Duodenal mucosa (tissue), 2 donors: ENCODE results near the gene KCNC2.
"Not testable (repeated sequence)": the region's sequence is repeated elsewhere in the genome, so short reads cannot be mapped to it uniquely, and the experiment has no call there.

ENCODE experiments used
- H3K27ac ChIP-seq: one replicate; pipeline ENCODE4 v1.7.0; 2013; ENCODE audit warnings: low read depth, low read length
- H3K27me3 ChIP-seq, 2 donors: one replicate each; pipeline ENCODE4 v1.7.0; 2013; ENCODE audit warnings: low read length in 2 of 2, control low read depth in 1 of 2; ENCODE audit not compliant: insufficient read depth in 2 of 2, control insufficient read depth in 1 of 2
- H3K36me3 ChIP-seq, 2 donors: one replicate each; pipeline ENCODE4 v1.7.0; 2013; ENCODE audit warnings: low read length in 2 of 2, control low read depth in 1 of 2; ENCODE audit not compliant: insufficient read depth in 2 of 2, control insufficient read depth in 1 of 2
- H3K4me1 ChIP-seq, 2 donors: one replicate each; pipeline ENCODE4 v1.7.0; 2013; ENCODE audit warnings: low read length in 2 of 2, control low read depth in 1 of 2; ENCODE audit not compliant: insufficient read depth in 2 of 2, control insufficient read depth in 1 of 2
- H3K4me3 ChIP-seq, 2 donors: one replicate each; pipeline ENCODE4 v1.7.0; 2013; ENCODE audit warnings: low read length in 2 of 2, low read depth in 1 of 2
- H3K9ac ChIP-seq, 2 donors: one replicate each; pipeline ENCODE4 v1.7.0; 2013; ENCODE audit warnings: low read length in 2 of 2, low read depth in 1 of 2
- H3K9me3 ChIP-seq, 2 donors: one replicate each; pipeline ENCODE4 v1.7.0; 2013; ENCODE audit warnings: low read length in 2 of 2, control low read depth in 1 of 2; ENCODE audit not compliant: control insufficient read depth in 1 of 2

The KCNC2 gene

GRCh38 chr12:75205558-75205957 lies 4.1 kb downstream of the KCNC2 start:
- Histone ChIP-seq H3K27me3 (peaks cover 15 to 16% of the 10 kb centered on the region in 2 donors), H3K27ac (no peak overlapping the region), H3K4me1 (no peaks in the 10 kb centered on the region), H3K9me3 (no peaks in the 10 kb centered on the region), H3K4me3 (no peak overlapping the region), H3K9ac (no peak overlapping the region), H3K36me3 (no peaks in the 10 kb centered on the region)

- Histone ChIP-seq H3K9ac (no peak overlapping the region), H3K36me3 (no peaks in the 10 kb centered on the region), H3K27me3 (no peaks in the 10 kb centered on the region), H3K4me1 (no peaks in the 10 kb centered on the region), H3K4me3 (no peak overlapping the region), H3K9me3 (no peaks in the 10 kb centered on the region), H3K27ac (no peak overlapping the region)
Measured at GRCh38 chr12:75196865-75197264, 12.8 kb downstream of the KCNC2 start.

GRCh38 chr12:75196408-75196807 lies 13.2 kb downstream of the KCNC2 start:
- Histone ChIP-seq H3K9me3 (no peaks in the 10 kb centered on the region), H3K27ac (no peak overlapping the region), H3K36me3 (no peaks in the 10 kb centered on the region), H3K4me1 (no peaks in the 10 kb centered on the region), H3K4me3 (no peak overlapping the region), H3K9ac (no peak overlapping the region), H3K27me3 (no peaks in the 10 kb centered on the region)

GRCh38 chr12:75194250-75194649 lies 15.4 kb downstream of the KCNC2 start:
- no peak overlapping the region for H3K9ac ChIP-seq
- no peaks in the 10 kb centered on the region for H3K36me3 ChIP-seq
- no peaks in the 10 kb centered on the region for H3K4me1 ChIP-seq
- H3K4me3 ChIP-seq: no peak overlapping the region
- H3K27me3 ChIP-seq: no peaks in the 10 kb centered on the region
- H3K9me3 ChIP-seq: no peaks in the 10 kb centered on the region
- H3K27ac ChIP-seq: no peak overlapping the region

- no peak overlapping the region for H3K27ac ChIP-seq
- H3K4me3 ChIP-seq: no peak overlapping the region
- no peaks in the 10 kb centered on the region for H3K27me3 ChIP-seq
- no peaks in the 10 kb centered on the region for H3K36me3 ChIP-seq
- no peaks in the 10 kb centered on the region for H3K9me3 ChIP-seq
- H3K4me1 ChIP-seq: no peaks in the 10 kb centered on the region
- H3K9ac ChIP-seq: no peak overlapping the region
Measured at GRCh38 chr12:75192196-75192595, 17.4 kb downstream of the KCNC2 start.

GRCh38 chr12:75190846-75191245 lies 18.8 kb downstream of the KCNC2 start:
- Histone ChIP-seq H3K4me3 (no peak overlapping the region), H3K9ac (no peak overlapping the region), H3K36me3 (no peaks in the 10 kb centered on the region), H3K9me3 (no peaks in the 10 kb centered on the region), H3K27ac (no peak overlapping the region), H3K4me1 (no peaks in the 10 kb centered on the region), H3K27me3 (no peaks in the 10 kb centered on the region)

GRCh38 chr12:75185881-75186280 lies 23.8 kb downstream of the KCNC2 start:
- H3K4me1 ChIP-seq, H3K27ac ChIP-seq, H3K4me3 ChIP-seq, H3K36me3 ChIP-seq, H3K9ac ChIP-seq, H3K9me3 ChIP-seq, H3K27me3 ChIP-seq: not testable (repeated sequence)

GRCh38 chr12:75184516-75184915 lies 25.1 kb downstream of the KCNC2 start:
- Histone ChIP-seq H3K36me3 (no peaks in the 10 kb centered on the region), H3K27ac (no peak overlapping the region), H3K4me1 (no peaks in the 10 kb centered on the region), H3K27me3 (no peaks in the 10 kb centered on the region), H3K9me3 (no peaks in the 10 kb centered on the region), H3K9ac (no peak overlapping the region), H3K4me3 (no peak overlapping the region)

GRCh38 chr12:75183967-75184366 lies 25.7 kb downstream of the KCNC2 start:
- Histone ChIP-seq H3K4me3 (no peak overlapping the region), H3K9ac (no peak overlapping the region), H3K36me3 (no peaks in the 10 kb centered on the region), H3K9me3 (no peaks in the 10 kb centered on the region), H3K27me3 (no peaks in the 10 kb centered on the region), H3K27ac (no peak overlapping the region), H3K4me1 (no peaks in the 10 kb centered on the region)

GRCh38 chr12:75177997-75178396 lies 31.6 kb downstream of the KCNC2 start:
- Histone ChIP-seq H3K9ac (no peak overlapping the region), H3K27ac (no peak overlapping the region), H3K4me3 (no peak overlapping the region), H3K27me3 (no peaks in the 10 kb centered on the region), H3K36me3 (no peaks in the 10 kb centered on the region), H3K9me3 (no peaks in the 10 kb centered on the region), H3K4me1 (no peaks in the 10 kb centered on the region)

- H3K4me1 ChIP-seq: no peaks in the 10 kb centered on the region
- no peak overlapping the region for H3K4me3 ChIP-seq
- H3K27me3 ChIP-seq: no peaks in the 10 kb centered on the region
- H3K9ac ChIP-seq: no peak overlapping the region
- H3K27ac ChIP-seq: no peak overlapping the region
- no peaks in the 10 kb centered on the region for H3K36me3 ChIP-seq
- H3K9me3 ChIP-seq: no peaks in the 10 kb centered on the region
Measured at GRCh38 chr12:75172611-75173010, 37.0 kb downstream of the KCNC2 start.
